ENCODE measurements around the gene KLF2.

DNA sequence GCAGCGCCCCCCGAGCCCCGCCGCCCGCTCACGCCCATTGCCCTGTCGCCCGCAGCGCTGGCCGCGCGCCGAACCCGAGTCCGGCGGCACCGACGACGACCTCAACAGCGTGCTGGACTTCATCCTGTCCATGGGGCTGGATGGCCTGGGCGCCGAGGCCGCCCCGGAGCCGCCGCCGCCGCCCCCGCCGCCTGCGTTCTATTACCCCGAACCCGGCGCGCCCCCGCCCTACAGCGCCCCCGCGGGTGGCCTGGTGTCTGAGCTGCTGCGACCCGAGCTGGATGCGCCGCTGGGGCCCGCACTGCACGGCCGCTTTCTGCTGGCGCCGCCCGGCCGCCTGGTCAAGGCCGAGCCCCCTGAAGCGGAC, 518 bp downstream of the KLF2 start:
- TF ChIP-seq, protein P1, sequence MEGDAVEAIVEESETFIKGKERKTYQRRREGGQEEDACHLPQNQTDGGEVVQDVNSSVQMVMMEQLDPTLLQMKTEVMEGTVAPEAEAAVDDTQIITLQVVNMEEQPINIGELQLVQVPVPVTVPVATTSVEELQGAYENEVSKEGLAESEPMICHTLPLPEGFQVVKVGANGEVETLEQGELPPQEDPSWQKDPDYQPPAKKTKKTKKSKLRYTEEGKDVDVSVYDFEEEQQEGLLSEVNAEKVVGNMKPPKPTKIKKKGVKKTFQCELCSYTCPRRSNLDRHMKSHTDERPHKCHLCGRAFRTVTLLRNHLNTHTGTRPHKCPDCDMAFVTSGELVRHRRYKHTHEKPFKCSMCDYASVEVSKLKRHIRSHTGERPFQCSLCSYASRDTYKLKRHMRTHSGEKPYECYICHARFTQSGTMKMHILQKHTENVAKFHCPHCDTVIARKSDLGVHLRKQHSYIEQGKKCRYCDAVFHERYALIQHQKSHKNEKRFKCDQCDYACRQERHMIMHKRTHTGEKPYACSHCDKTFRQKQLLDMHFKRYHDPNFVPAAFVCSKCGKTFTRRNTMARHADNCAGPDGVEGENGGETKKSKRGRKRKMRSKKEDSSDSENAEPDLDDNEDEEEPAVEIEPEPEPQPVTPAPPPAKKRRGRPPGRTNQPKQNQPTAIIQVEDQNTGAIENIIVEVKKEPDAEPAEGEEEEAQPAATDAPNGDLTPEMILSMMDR (conservative IDR thresholded peaks at IDR 0.05; ENCODE audit: low read depth, low read length): no peak
- TF ChIP-seq EZH2 (IDR thresholded peaks at IDR 0.05; ENCODE audit: borderline replicate concordance, low read depth, low read length, poor library complexity, severe bottlenecking): no peak

Measured in A673 (cell line).